Stimulated activated CD4-positive, alpha-beta T cell treated with anti-CD3 and anti-CD28 coated beads, Interleukin-2, amount 100 ng/mL, for 48 hours (primary cell): ENCODE measurements around the gene SLC35F3.

Source experiments
- DNase-seq, 2 donors: peaks; one replicate each; pipeline ENCODE4 v3.0.0-alpha.2; 2020

SLC35F3 gene

DNA sequence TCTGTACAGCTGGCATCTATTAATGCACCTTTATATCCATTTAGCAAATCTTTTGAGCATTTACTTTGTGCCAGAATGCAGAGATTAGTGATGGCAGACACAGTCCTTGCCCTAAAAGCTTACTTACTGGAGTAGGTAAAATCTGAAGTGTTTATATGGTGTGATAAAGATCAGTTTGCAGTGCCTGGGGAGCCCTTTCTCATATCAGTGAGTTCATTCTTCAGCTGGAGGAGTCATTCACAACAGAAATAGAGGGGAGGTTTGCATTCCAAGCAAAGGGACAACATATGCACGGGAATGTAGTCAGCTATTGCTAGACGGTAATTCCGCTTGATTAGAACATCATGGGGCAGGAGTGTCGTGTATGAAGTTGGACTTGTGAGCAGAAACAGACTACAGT, 8.4 kb downstream of the SLC35F3 start:
- no peak for DNase-seq

DNA sequence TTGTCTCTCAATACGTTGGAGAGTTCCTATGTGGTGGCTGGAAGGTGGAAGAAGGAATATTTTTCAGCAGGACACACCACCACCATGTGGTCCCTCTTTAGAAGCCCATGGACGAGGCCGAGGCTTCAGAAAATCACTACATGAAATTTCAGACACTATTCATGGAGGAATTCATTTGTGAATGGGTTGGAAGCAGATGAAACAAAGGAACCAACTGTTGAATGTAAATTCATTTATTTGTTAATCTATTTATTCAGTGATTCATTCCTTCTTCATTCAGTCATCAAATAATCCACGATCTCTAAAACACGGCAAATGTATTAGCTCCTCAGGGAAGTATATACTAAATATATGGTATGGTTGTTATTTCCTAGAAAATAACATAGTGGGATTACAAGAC, 12.2 kb downstream of the SLC35F3 start:
- DNase-seq: no peak

DNA sequence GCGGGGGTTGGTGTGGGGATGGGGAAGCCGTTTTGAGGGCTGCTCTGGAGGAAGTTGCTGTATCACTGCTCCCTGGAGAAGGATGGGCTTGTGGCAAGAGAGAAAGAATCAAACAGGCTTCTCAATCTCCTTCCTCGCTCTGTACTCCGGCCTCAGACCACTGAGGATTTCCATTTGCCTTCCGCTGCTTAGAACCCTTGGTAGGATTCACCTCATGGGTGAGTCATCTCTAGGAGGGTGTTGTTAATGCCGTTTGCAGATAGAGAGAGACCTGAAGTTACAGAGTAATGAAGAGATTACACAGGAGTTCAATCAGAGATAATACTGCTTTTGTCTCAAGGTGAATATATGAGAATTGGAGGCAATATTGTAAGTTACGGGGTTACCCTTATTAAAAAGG, 15.3 kb downstream of the SLC35F3 start:
- no peak for DNase-seq

DNA sequence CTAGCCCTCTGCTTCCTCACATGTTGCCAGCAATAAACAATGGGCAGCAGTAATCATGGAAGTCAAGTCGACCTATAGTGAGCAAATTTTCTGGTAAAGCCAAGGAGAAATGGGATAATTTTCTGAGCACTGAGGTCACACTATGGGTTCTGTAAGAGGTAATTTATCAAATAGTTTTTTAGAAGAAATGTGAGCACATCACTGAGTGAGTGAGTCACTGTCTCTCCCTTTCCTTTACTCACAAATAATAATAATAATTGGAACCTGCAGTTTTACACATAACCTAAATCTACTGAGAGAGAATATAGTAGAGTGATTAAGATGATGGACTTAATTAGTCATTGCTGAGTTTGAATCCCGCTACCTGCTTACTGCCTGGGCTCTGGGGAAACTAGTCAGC, 23.6 kb downstream of the SLC35F3 start:
- DNase-seq: no peak

DNA sequence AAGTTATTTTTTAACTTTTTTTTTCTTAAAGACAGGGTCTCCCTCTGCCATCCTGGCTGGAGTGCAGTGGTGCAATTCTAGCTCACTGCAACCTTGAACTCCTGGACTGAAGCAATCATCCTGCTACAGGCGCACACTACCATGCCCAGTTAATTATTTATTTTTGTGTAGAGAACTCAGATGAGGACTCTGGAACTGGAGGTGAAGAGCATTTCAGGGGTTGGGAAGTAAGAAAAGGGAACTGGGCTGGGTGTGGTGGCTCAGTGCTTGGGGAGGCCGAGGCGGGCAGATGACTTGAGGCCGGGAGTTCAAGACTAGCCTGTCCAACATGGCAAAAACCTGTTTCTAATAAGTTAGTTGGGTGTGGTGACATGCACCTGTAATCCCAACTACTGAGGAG, 28.9 kb downstream of the SLC35F3 start:
- no peak for DNase-seq

DNA sequence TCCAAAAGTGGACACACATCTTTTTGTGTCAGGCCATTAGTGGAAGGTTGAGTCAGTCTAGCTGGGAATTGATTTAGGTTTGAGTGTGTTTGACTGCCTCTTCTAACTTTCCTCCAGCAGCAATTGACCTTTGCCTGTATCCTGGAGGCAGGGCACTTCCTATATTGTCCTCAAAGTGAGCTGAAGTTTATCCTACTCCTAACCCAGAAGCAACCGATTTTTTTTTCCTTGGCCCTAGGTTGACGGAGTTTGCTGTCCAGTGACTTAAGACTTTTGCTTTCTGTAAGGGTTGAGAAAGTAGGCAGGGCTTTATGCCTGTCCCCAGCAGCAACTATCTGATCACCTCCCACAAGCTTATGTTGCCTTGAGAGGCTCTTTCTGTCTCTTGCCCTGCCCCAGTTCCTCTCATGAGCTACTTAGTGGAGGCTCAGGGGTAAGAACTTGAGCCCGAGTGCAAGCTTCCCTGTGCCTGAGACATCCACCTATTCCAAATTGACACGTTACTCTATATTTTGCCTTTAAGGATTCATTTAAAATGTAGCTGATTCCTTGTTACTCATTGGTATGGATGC, 30.9 kb downstream of the SLC35F3 start:
- no peak for DNase-seq

DNA sequence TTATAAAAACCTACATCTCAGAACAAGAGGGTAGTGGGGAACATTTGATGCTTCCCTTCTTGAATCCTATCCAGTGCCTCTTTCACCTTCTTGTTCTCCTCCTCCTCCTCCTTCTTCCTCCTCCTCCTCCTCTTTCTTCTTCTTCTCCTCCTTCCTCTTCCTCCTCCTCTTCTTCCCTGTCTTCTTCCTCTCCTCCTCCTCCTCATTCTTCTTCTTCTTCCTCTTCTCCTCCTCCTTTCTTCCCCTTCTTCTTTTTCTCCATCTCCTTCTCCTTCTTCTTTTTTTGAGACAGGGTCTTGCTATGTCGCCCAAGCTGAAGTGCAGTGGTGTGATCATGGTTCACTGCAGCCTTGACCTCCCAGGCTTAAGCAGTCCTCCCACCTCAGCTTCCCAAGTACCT, 31.9 kb downstream of the SLC35F3 start:
- DNase-seq: no peak

DNA sequence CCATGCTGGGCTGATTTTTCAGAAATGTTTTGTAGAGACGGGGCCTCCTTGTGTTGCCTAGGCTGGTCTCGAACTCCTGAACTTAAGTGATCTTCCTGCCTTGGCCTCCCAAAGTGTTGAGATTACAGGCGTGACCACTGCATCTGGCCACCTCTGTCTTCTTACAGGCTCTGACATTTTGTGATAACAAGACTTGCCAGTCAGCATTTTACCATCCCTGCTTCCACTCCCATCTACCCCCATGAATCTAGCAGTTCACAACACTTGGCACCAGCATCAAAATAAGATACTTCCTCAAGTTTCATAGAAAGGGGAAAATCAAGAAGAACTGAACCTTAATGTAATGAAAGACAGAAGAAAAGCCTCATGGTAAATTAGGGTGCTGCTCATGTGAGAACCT, 32.4 kb downstream of the SLC35F3 start:
- no peak for DNase-seq

DNA sequence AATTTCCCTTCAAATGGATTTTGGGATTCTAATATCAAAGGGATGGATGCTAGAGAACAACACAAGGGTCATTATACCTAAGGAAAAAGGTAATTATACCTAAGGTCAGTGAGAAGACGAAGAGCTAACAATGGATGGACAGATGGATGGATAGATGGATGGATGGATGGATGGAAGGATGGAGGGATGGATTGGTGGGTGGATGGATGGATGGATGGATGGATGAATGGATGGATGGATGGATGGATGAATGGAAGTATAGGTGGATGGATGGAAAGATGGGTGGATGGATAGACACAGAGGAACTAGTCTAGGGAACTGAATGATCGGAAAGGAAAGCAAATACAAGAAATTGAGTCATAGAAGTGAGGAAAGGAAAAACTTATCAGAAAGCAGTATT, 34.0 kb downstream of the SLC35F3 start:
- no peak for DNase-seq

DNA sequence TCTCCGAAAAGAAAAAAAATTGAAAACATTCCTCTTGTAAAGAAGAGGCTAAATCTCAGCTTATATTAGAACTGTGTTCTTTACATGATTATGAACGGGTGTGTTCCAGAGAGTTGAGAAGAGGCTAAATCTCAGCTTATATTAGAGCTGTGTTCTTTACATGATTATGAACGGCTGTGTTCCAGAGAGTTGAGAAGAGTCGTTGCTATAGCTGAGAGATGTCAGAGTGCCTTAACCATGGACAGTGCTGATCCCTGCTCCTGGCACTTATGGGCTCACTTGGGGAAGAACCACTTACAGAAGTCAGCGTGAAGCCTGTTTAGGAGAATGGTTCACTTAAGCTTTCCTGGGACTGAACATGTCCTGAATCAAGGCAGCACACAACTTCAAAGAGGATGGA, 35.0 kb downstream of the SLC35F3 start:
- no peak for DNase-seq

DNA sequence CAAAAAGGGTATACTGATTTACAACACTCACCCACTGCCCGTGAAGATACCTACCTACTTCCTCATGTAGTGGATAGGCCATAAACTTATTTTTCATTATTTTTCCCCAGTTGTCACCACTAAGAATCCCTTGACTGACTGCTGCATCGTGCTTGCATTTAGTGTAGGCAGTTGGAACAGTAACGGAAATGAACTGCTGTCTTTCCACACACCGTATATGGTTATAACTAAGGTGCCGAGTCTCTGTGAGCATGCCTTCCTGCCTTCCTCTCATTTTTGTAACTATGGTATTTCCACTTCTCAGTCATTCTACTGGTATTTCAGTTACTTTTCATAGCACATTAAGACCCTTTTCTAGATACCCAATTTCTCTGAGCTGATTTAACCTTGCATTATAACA, 36.4 kb downstream of the SLC35F3 start:
- no peak for DNase-seq

DNA sequence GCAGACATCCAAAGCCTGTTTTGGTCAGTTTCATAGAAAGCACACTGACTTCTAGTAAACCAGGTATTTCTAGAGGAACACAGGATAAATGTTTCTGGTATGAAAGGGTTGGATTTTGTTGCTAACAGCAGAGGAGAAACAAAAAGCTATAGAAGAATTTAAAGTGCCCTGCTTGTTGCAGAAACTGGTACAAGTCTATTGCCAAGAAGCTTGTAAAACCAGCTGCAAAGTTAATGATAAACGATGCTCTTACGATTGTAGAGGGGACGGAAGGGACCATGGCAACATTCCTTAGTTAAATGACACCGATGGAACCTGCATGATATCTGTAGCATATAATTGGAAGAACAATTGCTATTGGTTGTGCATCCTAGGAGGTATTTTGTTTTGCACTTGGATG, 40.1 kb downstream of the SLC35F3 start:
- no peak for DNase-seq

DNA sequence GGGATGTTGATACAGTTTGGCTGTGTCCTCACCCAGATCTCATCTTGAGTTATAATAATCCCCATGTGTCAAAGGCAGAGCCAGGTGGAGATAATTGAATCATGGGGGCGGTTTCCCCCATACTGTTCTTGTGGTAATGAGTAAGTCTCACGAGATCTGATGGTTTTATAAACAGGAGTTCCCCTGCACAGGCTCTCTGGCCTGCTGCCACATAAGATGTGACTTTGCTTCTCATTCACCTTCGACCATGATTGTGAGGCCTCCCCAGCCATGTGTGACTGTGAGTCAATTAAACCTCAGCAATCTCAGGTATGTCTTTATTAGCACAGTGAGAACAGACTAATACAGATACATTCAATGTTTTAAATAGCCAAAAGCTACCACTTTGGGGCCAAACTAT, 41.1 kb downstream of the SLC35F3 start:
- no peak for DNase-seq

DNA sequence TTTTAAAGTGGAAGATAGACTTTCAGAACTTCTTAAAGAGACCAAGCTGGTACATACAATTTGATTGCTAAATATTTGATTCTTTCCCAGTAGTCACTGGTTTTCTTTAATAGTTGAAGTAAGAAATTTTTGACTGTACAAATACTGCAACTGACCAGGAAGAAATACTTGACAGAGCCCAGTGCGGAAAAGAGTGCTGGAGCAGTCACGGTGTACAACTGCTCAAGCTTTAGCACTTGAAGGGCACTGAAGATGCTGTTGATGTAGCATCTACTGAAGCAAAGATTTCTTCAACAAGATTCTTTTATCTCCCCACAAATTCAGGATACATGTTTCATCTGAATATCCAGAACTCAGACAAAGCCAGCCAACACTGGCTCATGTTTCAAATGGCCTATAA, 41.5 kb downstream of the SLC35F3 start:
- no peak for DNase-seq

DNA sequence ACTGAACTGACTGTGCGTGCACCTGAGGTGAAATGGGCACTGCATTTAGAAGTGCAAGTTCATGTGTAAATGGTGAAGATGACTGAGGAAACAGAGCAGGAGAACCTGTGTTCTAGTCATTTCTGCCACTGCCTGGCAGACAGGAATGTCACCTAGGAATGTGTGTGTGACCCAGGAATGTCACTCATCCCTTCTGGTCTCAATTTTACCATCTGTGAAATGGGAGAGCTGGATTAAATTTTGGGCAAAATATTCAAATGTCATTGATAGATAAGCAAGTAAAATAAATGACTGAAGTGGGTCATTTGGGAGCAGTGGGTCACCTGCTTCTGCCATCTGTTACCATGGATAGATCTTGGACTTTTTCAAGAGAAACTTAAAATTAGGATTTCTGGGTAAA, 42.2 kb downstream of the SLC35F3 start:
- DNase-seq: no peak

DNA sequence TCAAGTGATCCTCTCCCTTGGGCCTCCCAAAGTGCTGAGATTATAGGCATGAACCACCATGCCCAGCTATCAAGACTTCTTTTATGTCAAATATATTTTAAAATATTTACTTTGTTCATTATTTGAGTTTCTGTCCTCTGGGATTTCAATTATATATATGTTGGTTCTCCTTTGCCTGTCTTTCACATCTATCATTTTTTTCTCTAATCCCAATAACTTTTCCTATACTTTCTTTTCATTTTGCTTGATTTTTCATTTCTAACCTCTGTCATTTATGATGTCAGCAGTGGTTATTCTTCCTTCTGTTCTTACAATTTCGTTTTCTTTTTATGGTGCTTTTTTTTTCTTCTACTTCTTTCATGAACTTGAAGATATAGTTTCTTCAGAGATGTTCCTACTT, 47.3 kb downstream of the SLC35F3 start:
- no peak for DNase-seq

DNA sequence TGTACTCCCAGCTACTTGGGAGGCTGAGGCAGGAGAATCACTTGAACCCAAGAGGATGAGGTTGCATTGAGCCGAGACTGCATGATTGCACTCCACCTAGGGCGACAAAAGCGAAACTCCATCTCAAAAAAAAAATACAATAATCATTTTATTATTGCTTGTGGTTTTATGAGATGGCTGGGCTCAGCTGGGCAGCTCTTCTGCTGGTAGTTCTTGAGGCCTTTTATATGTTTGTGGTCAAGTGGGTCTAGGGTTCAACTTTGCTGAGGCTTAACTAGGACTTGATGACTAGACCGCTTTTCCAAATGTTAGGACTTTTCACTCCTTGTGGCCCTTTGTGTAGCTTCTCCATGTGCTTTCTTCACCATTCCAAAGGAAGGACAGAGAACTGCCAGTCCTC, 53.2 kb downstream of the SLC35F3 start:
- no peak for DNase-seq

DNA sequence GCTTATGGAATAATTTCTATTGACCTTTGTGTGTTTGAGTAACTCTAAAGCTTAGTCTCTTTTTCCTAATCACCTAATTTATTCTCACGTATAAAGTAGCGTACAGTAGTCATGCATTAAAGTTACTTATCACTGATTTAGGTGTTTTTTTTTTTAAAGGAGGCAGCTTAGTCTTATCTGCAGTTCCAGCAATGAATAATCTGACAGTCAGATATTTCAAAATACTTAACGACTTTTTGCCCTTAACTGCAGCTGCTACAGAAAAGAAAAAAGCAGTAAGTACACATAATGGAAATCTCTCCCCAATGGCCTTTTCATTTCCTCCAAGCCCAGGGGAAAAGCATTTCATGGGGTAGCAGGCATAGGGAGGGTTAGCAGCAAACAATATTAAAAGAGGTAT, 54.6 kb downstream of the SLC35F3 start:
- DNase-seq: no peak

DNA sequence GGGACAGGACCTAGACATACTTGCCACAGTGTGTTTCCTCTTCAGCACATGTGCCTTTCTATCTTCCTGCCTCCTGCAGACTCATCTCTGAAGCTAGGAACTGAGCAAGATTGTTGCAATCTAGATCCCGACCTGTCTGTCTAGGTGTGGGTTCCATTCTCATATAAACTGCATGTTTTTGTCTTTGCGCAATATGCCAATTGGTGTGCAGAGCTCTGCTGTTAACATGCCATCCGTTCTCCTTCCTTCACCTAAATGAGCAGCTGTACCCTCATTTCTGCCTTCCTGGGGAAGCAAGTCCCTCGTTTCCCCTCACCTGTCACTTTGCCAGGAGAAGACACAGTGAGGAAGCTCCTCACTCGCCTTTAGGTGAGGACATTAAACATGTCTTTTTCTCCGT, 55.5 kb downstream of the SLC35F3 start:
- no peak for DNase-seq

DNA sequence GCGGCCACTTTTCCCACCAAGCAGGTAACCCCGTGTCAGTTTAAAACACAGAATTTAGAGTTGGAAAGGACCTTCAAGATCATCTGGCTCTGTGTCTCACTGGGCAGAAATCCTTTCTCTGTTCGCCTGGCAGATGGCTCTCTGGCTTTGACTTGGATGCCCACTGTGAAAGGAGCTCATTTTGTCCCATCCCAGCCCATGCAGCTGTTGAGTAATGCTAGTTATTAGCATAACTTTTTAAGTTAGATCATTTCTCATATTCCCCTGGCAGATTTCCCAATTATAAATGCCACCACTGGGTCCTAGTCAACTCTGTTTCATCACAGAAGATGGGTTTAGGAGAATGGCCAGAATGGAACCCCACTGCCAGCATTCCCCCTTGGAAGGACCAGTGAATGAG, 55.9 kb downstream of the SLC35F3 start:
- DNase-seq: no peak

DNA sequence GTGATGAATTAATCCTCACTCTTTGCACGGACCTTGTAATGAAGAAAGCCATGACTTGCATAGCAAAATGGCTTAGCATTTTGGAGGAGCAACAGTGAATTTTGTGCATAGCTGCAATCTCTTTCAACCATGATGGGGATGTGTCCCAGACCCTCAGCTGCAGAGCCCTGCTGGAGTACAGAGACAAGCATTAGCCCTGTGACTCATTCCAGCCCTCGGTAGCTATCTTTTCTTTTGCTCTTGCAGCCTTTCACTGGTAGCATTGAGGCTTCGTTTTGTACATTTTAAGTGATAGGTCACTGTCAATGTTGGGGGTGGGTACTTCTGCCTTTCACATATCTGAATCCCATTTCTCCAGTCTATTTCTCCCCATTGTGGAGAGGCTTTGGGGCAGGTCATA, 58.4 kb downstream of the SLC35F3 start:
- no peak for DNase-seq

DNA sequence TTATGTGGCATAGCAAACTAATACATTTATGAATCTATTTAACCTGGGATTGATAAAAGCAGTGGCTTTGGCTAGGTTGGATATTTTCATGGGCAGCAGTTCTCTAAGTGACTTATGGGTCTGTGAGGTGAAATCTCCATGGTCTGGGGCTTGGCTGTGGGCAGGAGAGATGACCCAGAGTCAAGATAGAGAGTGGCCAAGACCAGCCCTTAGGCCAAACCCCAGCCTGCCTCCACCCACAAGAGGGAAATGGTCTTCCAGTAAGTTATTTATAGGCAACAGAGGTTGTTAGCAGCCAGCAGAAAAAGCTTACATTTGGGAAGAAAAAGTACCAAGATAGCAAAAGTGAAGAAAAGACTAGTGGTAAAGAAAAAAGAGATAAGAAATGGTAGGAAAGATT, 61.4 kb downstream of the SLC35F3 start:
- no peak for DNase-seq

DNA sequence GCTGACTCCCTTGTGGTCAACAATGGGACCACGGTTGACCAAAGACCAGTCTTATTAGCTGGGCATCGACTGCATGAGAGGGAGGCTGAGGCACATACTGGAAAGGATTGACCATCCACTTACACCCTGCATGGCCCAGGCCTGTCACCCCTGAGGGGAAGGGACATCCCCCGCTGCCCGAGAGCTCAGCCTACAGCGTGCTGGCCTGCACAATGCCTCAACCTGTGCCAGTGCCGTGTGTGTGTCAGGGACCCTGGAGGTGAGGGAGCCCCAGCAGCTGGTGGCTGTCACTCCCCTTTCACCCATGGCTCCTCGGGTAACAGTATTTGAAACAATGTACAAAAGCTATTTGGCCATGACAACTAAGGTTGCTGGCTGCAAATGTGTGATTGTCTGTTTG, 67.3 kb downstream of the SLC35F3 start:
- no peak for DNase-seq

DNA sequence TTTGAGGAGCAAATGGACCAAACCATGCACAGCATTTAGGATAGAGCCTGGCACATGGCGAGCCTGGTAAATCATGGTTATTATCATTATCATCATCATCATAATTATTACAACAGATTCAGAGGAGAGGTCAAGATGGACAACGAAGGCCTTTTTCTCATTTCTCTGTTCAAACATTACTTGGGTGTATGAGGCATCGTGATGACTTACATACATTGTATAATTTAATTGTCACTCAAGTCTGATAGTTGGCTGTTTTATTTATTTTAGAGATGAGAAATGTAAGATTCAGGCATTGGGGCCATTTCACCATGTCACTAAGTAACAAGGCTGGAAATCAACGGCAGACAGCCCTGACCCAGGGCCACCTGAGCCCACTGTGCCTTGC, 68.1 kb downstream of the SLC35F3 start:
- DNase-seq: no peak

DNA sequence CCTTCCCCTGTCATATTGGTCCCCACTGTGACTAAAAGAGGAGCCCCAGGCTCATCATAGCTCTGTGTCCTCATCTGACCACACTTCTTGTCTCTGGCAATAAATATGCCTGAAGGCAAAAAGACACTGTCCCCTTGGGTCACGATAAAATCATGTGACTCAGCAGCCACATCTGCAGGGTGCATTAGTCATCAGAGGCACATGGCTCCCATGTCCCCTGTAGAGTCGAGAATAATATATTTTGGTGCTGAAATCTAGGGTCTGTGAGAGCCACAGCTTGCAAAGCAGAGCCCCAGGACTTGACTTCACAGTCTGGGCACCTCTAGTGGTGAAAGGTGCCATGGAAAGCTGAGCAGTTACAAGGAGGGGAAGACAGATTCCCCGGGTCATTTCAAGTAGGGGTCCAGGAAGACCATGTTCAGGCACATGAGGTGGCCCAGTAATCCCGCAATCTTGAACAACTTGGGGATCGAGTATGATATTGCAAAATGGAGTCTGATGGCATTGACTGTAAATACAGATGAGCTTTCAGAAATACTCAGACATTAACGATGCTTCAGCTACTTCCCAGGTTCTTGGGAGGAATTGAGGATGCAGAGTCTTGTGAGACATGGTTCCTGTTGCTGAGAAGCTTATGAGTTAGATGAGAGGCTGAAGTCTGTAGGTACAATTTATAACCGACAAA, 68.6 kb downstream of the SLC35F3 start:
- no peak for DNase-seq

DNA sequence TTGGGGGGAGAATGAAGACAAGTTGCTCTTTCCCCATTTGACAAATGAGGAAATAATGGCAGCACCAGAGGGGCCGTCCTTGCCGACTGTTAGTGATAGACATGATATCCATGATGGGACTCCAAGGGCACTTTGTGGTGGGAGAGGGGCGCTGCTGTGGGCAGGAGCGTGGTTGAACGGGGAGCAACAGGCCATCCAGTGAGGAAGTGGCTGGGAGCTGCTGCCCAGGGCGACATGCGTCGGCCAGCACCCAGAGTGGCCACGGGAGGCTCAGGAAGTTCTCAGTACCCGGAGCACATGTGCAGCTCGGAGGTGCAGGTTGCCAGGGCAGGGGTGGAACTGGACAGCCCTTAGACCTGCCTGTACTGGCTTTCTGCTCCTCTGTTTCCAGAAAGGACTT, 71.0 kb downstream of the SLC35F3 start:
- DNase-seq: no peak
